ENCODE measurements around the gene MTPN. TPM values are rescaled to one million over a fixed set of nuclear protein-coding genes. Genes with fewer than 3 reads are reported as not detected.

MTPN gene
- total RNA-seq, 4 donors from 2014 or later: 51.8 to 81.7 (median 79.1) TPM

DNA sequence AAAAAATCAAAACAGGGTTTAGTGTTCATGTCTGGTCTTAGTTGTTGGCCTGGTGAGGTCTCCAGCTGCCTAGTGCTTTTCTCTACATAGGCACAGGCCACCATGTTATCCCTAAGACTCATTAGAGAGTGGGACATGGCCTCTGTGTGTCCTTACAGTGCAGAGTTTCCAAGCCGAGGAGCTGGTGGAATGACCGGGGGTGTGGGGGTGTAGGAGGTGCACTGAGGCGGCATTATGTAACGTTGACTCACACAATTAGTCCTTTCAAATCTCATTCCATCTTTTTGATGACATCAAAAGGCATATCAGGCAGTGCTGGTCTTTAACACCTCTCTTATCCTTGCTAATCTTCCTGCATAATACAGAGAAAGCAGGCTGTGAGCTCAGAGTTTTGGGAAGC lies 71.3 kb downstream of the MTPN start:
- H3K27me3 ChIP-seq: no peaks in the 10 kb centered on the region
- no peak overlapping the region for H3K4me3 ChIP-seq
- no peaks in the 10 kb centered on the region for H3K9me3 ChIP-seq
- WGBS: 83% methylated on average over 4 of the region's 4 CpGs
- TF ChIP-seq, protein P1, sequence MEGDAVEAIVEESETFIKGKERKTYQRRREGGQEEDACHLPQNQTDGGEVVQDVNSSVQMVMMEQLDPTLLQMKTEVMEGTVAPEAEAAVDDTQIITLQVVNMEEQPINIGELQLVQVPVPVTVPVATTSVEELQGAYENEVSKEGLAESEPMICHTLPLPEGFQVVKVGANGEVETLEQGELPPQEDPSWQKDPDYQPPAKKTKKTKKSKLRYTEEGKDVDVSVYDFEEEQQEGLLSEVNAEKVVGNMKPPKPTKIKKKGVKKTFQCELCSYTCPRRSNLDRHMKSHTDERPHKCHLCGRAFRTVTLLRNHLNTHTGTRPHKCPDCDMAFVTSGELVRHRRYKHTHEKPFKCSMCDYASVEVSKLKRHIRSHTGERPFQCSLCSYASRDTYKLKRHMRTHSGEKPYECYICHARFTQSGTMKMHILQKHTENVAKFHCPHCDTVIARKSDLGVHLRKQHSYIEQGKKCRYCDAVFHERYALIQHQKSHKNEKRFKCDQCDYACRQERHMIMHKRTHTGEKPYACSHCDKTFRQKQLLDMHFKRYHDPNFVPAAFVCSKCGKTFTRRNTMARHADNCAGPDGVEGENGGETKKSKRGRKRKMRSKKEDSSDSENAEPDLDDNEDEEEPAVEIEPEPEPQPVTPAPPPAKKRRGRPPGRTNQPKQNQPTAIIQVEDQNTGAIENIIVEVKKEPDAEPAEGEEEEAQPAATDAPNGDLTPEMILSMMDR (IDR thresholded peaks at IDR 0.05): no peak
- TF ChIP-seq EP300 (IDR thresholded peaks at IDR 0.05): no peak
- TF ChIP-seq POLR2AphosphoS5 (IDR thresholded peaks at IDR 0.05): no peak
- no peak for TF ChIP-seq POLR2A (IDR thresholded peaks at IDR 0.05)
- no peak for DNase-seq (ENCODE audit: low spot score in 2 of 2)
- no peak overlapping the region for H3K27ac ChIP-seq
- H3K4me1 ChIP-seq: no peaks in the 10 kb centered on the region
- H3K36me3 ChIP-seq: no peaks in the 10 kb centered on the region

DNA sequence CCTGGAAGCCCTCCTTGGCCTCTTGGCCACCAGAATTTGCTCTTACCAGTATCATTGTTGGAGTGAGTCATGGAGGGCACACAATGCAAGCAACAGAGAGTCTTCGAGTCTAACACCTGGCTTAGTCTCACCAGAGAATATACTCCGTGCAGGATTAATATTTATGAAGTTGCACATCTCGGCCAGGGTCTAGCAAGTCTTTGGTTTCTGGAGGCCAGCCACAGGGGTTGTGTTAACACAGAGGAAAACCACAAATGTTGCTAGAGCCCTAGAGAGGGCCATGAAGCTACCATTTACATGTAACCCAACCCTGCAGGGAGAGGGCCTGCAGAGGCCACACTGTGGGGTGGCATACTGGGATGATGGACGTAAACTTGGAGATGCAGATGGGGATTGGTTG lies 71.8 kb downstream of the MTPN start:
- no peak for TF ChIP-seq EP300 (IDR thresholded peaks at IDR 0.05)
- TF ChIP-seq POLR2AphosphoS5 (IDR thresholded peaks at IDR 0.05): no peak
- TF ChIP-seq, protein P1 (IDR thresholded peaks at IDR 0.05): no peak
- no peak for TF ChIP-seq POLR2A (IDR thresholded peaks at IDR 0.05)
- Histone ChIP-seq H3K27me3 (no peaks in the 10 kb centered on the region), H3K36me3 (no peaks in the 10 kb centered on the region), H3K27ac (no peak overlapping the region), H3K9me3 (no peaks in the 10 kb centered on the region), H3K4me3 (no peak overlapping the region), H3K4me1 (no peaks in the 10 kb centered on the region)
- DNase-seq (ENCODE audit: low spot score in 2 of 2): no peak
- WGBS: 85% methylated on average over 4 of the region's 4 CpGs

DNA sequence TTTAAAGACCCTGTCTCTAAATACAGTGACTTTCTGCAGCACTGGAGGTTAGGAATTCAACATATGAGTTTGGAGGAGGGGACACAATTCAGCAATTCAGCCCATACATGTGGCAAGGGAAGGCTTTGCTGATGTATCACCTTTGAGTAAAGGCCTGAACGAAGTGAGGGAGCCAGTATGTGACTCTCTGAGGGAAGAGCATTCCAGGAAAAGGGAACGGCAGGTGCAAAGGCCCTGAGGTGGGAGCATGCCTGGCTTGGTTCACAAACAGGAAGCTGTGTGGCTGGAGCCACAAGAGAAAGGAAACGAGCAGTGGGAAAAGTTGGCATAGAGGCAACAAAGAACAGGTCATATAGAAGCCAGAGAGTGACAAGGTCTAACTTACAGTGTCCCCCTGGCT lies 72.9 kb downstream of the MTPN start:
- H3K4me1 ChIP-seq: no peaks in the 10 kb centered on the region
- no peak overlapping the region for H3K4me3 ChIP-seq
- H3K27ac ChIP-seq: no peak overlapping the region
- no peaks in the 10 kb centered on the region for H3K9me3 ChIP-seq
- TF ChIP-seq, protein P1 (IDR thresholded peaks at IDR 0.05): no peak
- no peak for TF ChIP-seq POLR2AphosphoS5 (IDR thresholded peaks at IDR 0.05)
- no peak for TF ChIP-seq POLR2A (IDR thresholded peaks at IDR 0.05)
- no peak for TF ChIP-seq EP300 (IDR thresholded peaks at IDR 0.05)
- WGBS: 69% methylated on average over 3 of the region's 3 CpGs
- H3K36me3 ChIP-seq: no peaks in the 10 kb centered on the region
- H3K27me3 ChIP-seq: no peaks in the 10 kb centered on the region
- DNase-seq (ENCODE audit: low spot score in 2 of 2): no peak

DNA sequence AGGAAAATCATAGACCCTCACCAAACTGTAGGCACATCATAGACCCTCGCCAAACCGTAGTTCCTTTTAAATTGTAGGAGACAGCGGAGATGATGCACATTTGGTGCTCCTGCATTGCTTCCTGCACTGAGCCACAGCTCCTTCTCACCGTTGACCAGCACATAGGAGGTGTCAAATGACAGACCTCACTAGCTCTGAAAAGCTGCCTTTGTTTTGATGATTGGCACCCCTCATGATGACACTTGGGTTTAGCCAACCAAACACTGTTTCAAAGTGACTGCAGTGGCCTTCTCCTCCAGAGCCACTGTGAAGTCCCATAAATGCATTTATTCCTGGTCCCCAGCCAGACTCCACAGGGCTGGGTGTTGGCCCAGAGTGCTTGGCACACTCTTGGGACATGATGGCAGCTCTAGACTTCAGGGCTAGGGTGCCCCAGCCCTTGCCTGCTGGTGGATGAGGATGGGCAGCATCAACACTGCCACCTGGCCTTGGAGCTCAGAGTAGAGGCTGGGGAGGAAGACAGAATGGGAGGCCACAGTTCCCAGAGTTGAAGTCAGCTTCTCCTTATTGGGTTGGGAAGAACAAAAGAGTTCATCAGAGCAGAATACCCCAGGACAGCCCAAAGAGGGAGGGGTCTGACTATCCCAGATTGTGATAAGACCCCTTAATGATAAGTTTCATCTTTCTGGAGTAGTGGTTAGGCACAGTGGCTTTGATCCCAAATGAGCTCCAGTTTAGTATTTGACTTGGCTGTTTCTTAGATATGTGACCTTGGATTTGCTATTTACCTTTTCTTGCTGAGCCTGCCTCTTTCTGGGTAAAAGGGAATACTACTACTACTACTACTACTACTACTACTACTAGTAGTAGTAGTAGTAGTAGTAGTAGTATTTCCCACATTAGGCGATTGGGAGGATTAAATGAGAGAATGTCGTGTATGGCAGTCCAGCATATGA lies 75.3 kb downstream of the MTPN start:
- Histone ChIP-seq H3K4me3 (no peak overlapping the region), H3K9me3 (no peaks in the 10 kb centered on the region), H3K4me1 (no peaks in the 10 kb centered on the region), H3K27me3 (no peaks in the 10 kb centered on the region), H3K36me3 (no peaks in the 10 kb centered on the region), H3K27ac (no peak overlapping the region)
- TF ChIP-seq, protein P1 (IDR thresholded peaks at IDR 0.05): no peak
- TF ChIP-seq POLR2AphosphoS5 (IDR thresholded peaks at IDR 0.05) (no peak), POLR2A (IDR thresholded peaks at IDR 0.05) (no peak), EP300 (IDR thresholded peaks at IDR 0.05) (no peak)
- WGBS: 82% methylated on average over 6 of the region's 6 CpGs
- DNase-seq (ENCODE audit: low spot score in 2 of 2): no peak

DNA sequence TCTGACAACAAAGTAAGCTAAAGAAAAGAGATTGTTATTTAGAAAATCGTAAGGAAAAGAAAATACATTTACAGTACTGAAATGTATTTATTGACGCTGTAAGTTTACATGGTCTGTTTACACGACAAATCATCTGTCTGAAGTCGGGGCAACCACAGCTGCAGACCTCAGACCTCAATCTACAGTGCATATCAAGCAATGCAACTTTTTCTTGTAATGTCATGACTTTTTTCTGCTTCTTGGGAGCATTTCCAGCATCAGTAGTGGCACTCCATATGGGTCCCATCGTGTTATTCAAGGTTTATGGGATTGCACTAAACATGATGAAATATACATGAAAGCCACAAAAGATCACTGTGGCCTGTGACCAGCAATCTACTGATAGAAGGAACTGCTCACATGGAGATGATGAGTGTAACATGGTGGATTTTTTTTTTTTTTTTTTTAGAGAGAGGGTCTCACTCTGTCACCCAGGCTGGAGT lies 77.1 kb downstream of the MTPN start:
- H3K27ac ChIP-seq: no peak overlapping the region
- H3K27me3 ChIP-seq: no peaks in the 10 kb centered on the region
- H3K9me3 ChIP-seq: no peaks in the 10 kb centered on the region
- H3K4me1 ChIP-seq: no peaks in the 10 kb centered on the region
- H3K4me3 ChIP-seq: no peak overlapping the region
- no peaks in the 10 kb centered on the region for H3K36me3 ChIP-seq
- WGBS: 84% methylated on average over 5 of the region's 5 CpGs
- TF ChIP-seq, protein P1 (IDR thresholded peaks at IDR 0.05): no peak
- TF ChIP-seq POLR2AphosphoS5 (IDR thresholded peaks at IDR 0.05) (no peak), POLR2A (IDR thresholded peaks at IDR 0.05) (no peak), EP300 (IDR thresholded peaks at IDR 0.05) (no peak)
- no peak for DNase-seq (ENCODE audit: low spot score in 2 of 2)
